Testis (tissue), 5 donors: ENCODE data around the gene EXOC4. TPM values are rescaled to one million over a fixed set of nuclear protein-coding genes. Genes with fewer than 3 reads are reported as not detected.
"Not testable (repeated sequence)": the region's sequence is repeated elsewhere in the genome, so short reads cannot be mapped to it uniquely, and the experiment has no call there.

Experiments used
- DNase-seq: peaks from one replicate; pipeline ENCODE4 v3.0.0-alpha.2; 2019
- H3K27ac ChIP-seq, 2 donors: fragments of 200-600 bp; sonication (generic); one replicate each; pipeline ENCODE4 v1.5.1; 2019
- H3K27me3 ChIP-seq: fragments of 200-600 bp; sonication (generic); one replicate; pipeline ENCODE4 v1.5.1; 2019
- H3K36me3 ChIP-seq: fragments of 200-600 bp; sonication (generic); one replicate; pipeline ENCODE4 v1.5.1; 2017; ENCODE audit warnings: low read depth; ENCODE audit errors: missing control alignments
- H3K4me1 ChIP-seq: fragments of 200-600 bp; sonication (generic); one replicate; pipeline ENCODE4 v1.5.1; 2019
- H3K4me3 ChIP-seq, 2 donors: fragments of 200-600 bp; sonication (generic); one replicate each; pipeline ENCODE4 v1.5.1; 2017 to 2019
- H3K9me3 ChIP-seq: fragments of 200-600 bp; sonication (generic); one replicate; pipeline ENCODE4 v1.5.1; 2017
- CTCF ChIP-seq, 3 experiments: fragments of 450-650 bp in 2 of 3; fragments of 200-600 bp in 1 of 3; sonication (generic) in 1 of 3; IDR thresholded peaks; one replicate each; pipeline ENCODE4 v1.5.1; 2016 to 2019; ENCODE audit warnings: antibody characterized with exemption in 3 of 3, mild to moderate bottlenecking in 2 of 3, moderate library complexity in 1 of 3
- POLR2A ChIP-seq: fragments of 450-650 bp; IDR thresholded peaks from one replicate; pipeline ENCODE4 v1.6.1; 2017; ENCODE audit warnings: antibody characterized with exemption, mild to moderate bottlenecking, moderate library complexity
- WGBS, 2 donors: methylation state at CpG; one replicate each; pipeline ENCODE4 v1.1.5; 2018; 5-methylcytosine and 5-hydroxymethylcytosine counted together
- intact Hi-C: fragments of 100-400 bp; cut with DNase I; formaldehyde crosslinking; loops from one replicate; pipeline ENCODE4 v1.15.1; 2023; ENCODE audit warnings: low total_unique reads
- long read RNA-seq, 2 donors: transcript quantifications; one replicate each; lab custom pipeline, GENCODE V29; 2026
- polyA plus RNA-seq: library from polyadenylated mRNA; stranded (reverse); fragments of 350-450 nt; fragmentation: Illumina TruSeq; extraction: RNeasy Lipid Tissue Mini Kit (QIAGEN cat#74804); gene quantifications from one replicate; pipeline ENCODE4 v1.2.3, GENCODE V29; 2014; ENCODE audit warnings: low read depth, low replicate concordance; ENCODE audit not compliant: insufficient read depth
- total RNA-seq, 2 donors: library from RNA; depleted of rRNA; stranded (reverse); fragments of >200 nt; gene quantifications; one replicate each; pipeline ENCODE4 v1.2.3, GENCODE V29; 2016

The EXOC4 gene
- total RNA-seq = 100 to 1,000 TPM; 142 to 169 TPM
- polyA plus RNA-seq = 47.4 TPM
- long read RNA-seq, donor 1, full-length matches to known transcripts = 3 of 9 reads
- long read RNA-seq, donor 1, partial matches to known transcripts = 6 of 9 reads
- long read RNA-seq, donor 1, other reads (novel, unspliced or antisense) = 0 of 9 reads
- long read RNA-seq, donor 2, full-length matches to known transcripts = 4 of 4 reads
- long read RNA-seq, donor 2, partial matches to known transcripts = 0 of 4 reads
- long read RNA-seq, donor 2, other reads (novel, unspliced or antisense) = 0 of 4 reads

GRCh38 chr7:133252858-133253518, at the start of gene EXOC4:
Gene EXOC4, plus strand, starts transcription at chr7:133253078.
- TF ChIP-seq CTCF (IDR thresholded peaks at IDR 0.05) (no peak), POLR2A (peak; percentile 46)
- peak; percentile 97 for DNase-seq
- no peaks in the 10 kb centered on the region for H3K4me1 ChIP-seq
- H3K27me3 ChIP-seq = no peaks in the 10 kb centered on the region
- no peaks in the 10 kb centered on the region for H3K9me3 ChIP-seq
- intact Hi-C loops = no loop called here
- peak within 1 kb of the TSS; percentile 72 to 97 for H3K4me3 ChIP-seq
- H3K27ac ChIP-seq = peak within 1 kb of the TSS; percentile 87 to 89
- no peaks in the 10 kb centered on the region for H3K36me3 ChIP-seq
- 0 to 1% methylated on average over 20 to 25 of the region's 25 CpGs for WGBS, 2 donors

GRCh38 chr7:133203490-133203889, 49.4 kb upstream of the EXOC4 start:
- no peak overlapping the region for H3K4me3 ChIP-seq
- H3K36me3 ChIP-seq = no peaks in the 10 kb centered on the region
- H3K9me3 ChIP-seq = no peaks in the 10 kb centered on the region
- no peak overlapping the region for H3K27ac ChIP-seq
- H3K4me1 ChIP-seq = no peaks in the 10 kb centered on the region
- 70 to 86% methylated on average over 3 of the region's 3 CpGs for WGBS, 2 donors
- no peaks in the 10 kb centered on the region for H3K27me3 ChIP-seq
- no peak for DNase-seq
- TF ChIP-seq POLR2A = no peak
- TF ChIP-seq CTCF (IDR thresholded peaks at IDR 0.05) = no peak
- intact Hi-C loops = no loop called here

- no peaks in the 10 kb centered on the region for H3K36me3 ChIP-seq
- H3K4me1 ChIP-seq = no peaks in the 10 kb centered on the region
- no peaks in the 10 kb centered on the region for H3K27me3 ChIP-seq
- H3K4me3 ChIP-seq = no peak overlapping the region
- intact Hi-C loops = no loop called here
- H3K27ac ChIP-seq = no peak overlapping the region
- TF ChIP-seq CTCF (IDR thresholded peaks at IDR 0.05) = peak in 2 of 3 experiments; percentile 14 to 18
- TF ChIP-seq POLR2A = no peak
- DNase-seq = no peak
- WGBS, 2 donors = 75 to 82% methylated on average over 2 of the region's 2 CpGs
- H3K9me3 ChIP-seq = no peaks in the 10 kb centered on the region
Observed at GRCh38 chr7:133207687-133208086, 45.2 kb upstream of the EXOC4 start.

- WGBS, 2 donors = 89 to 93% methylated on average over 10 of the region's 10 CpGs
- H3K9me3 ChIP-seq, intact Hi-C loops, DNase-seq, H3K36me3 ChIP-seq, H3K4me1 ChIP-seq, H3K27me3 ChIP-seq, H3K27ac ChIP-seq, H3K4me3 ChIP-seq: not testable (repeated sequence)
Observed at GRCh38 chr7:133210817-133211216, 42.1 kb upstream of the EXOC4 start.

- H3K27ac ChIP-seq, H3K27me3 ChIP-seq, H3K4me3 ChIP-seq, H3K36me3 ChIP-seq, H3K9me3 ChIP-seq, intact Hi-C loops, DNase-seq, H3K4me1 ChIP-seq: not testable (repeated sequence)
- 96% methylated on average over 2 to 3 of the region's 3 CpGs for WGBS, 2 donors
Observed at GRCh38 chr7:133213772-133214171, 39.1 kb upstream of the EXOC4 start.
